Islet of Langerhans (tissue), 1 donor: Measurements from ENCODE around the gene FAM3C.

Source experiments
- FAIRE-seq: peaks from one replicate; lab custom pipeline; 2011; peaks lifted over from hg19 to GRCh38; lab: Jason Lieb, UNC

The FAM3C gene

DNA sequence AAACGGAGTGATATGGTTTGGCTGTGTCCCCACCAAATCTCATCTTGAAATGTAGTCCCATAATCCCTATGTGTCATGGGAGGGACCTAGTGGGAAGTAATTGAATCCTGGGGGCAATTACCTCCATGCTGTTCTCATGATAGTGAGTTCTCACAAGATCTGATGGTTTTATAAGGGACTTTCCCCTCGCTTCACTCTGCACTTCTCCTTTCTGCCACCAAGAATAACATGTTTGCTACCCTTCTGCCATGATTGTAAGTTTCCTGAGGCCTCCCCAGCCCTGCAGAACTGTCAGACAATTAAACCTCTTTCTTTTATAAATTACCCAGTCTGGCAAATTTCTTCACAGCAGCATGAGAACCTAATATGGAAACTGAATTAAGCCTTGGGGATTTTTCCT is 19.1 kb downstream of the FAM3C start:
- no peak for FAIRE-seq

DNA sequence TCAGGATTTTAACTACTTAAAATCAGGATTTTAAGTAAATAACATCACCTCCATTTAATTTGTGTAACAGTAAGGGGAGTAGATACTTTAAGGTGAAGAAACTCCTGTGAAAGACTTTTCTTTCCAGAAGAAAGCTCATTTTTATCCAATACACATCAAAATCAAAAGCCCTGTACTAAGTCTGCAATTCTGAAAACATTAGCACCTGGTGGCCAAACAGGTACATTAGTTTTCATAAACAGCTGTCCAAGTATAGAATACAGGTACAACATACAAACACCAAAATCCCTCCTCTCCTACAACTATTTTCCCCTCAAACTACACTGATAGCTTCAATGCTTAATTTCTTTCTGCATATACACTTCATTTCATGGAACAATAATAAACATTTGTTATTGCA is 22.9 kb downstream of the FAM3C start:
- FAIRE-seq = no peak

GRCh38 chr7:121372376-121373010 is 23.6 kb downstream of the FAM3C start:
- FAIRE-seq = peak; percentile 94

- no peak for FAIRE-seq
These were observed 24.2 kb downstream of the FAM3C start for GRCh38 chr7:121371883-121372282.

- FAIRE-seq = no peak
These were observed 24.7 kb downstream of the FAM3C start for GRCh38 chr7:121371367-121371766.

DNA sequence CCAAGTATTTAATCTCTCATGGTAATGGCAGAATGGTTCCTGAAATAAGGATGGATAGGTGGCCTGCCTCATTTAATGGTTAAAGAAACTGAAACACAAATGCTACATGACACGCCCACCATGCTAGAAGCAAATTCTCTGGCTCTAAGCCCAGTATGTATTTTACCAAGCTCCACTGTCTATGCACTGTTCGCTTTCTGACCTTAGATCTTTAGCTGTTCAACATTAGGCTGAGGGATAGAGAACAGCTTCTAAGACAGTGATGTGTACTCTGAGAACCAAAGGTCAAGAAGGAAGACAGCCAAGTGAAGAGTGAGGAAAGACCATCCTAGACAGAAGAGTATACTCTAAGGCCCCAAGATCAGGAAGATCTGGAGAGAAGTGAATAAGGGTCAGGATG is 26.6 kb downstream of the FAM3C start:
- FAIRE-seq = no peak

DNA sequence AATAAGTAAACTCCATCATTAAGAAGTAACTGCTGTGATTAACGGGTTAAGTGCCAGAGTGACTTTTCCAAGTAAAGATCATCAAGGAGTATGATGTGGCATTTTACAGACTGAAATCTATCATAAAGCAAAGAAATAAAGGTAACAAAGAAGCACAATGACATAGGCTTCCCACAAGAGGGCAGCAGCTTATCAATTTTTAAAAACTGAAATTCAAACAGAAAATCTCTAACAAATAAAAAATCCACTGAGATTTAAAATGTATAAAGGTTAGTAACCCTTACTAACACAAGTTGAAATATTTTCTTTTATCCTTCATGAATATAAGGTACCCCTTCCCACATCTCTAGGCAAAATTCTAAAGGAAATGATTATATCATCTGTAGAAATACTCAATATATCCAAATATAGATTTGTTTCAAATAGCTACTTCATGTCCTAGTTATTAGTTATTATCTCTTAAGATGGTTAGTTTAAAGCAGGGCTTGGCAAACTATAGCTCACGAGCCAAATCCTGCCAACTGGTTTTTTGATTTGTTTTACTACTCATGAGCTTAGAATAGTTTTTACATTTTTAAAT is 29.2 kb downstream of the FAM3C start:
- peak; percentile 96 for FAIRE-seq

- no peak for FAIRE-seq
These were observed 35.5 kb downstream of the FAM3C start for GRCh38 chr7:121360564-121360963.

- FAIRE-seq = no peak
These were observed 40.5 kb downstream of the FAM3C start for GRCh38 chr7:121355574-121355973.

DNA sequence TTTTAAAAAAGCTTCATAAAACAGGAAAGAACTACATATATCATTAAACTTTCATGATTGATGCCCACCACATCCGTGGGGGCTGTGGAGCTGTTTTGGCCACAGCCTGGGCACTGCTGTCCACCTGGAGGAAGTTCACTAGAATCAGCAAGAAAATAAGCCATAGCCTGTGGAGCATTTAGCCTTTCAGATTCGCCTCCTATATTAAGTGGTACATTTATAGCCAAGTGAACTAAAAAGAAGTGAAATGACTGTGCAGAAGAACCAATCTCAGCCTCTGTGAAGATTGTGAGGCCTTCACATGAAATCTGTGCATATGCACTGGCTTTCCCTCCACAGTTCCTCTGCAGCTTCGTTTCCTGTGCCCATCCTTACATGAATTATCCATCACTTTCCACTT is 43.8 kb downstream of the FAM3C start:
- FAIRE-seq = no peak

DNA sequence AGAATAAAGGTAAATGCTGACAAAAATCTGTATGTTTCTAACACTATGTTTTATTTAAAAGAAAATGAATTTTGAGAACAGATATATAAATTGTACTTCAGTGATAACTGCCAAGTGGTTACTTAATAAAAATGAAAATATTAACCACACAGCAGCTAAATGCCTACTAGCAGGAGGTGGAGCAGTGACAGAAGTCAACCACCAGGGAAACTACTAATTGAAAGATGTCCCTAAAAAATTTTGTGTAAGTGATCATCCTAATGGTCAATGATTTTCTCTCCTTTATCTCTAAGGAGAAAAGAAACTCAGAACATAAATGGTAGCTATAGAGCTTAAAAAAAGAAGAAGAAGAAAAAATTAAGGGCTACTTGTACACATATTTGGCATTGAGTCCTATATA is 44.4 kb downstream of the FAM3C start:
- no peak for FAIRE-seq

- FAIRE-seq = no peak
These were observed 51.6 kb downstream of the FAM3C start for GRCh38 chr7:121344497-121344896.

GRCh38 chr7:121344093-121344492 is 52.0 kb downstream of the FAM3C start:
- FAIRE-seq = no peak

GRCh38 chr7:121343302-121343701 is 52.8 kb downstream of the FAM3C start:
- peak; percentile 55 for FAIRE-seq

- FAIRE-seq = no peak
These were observed 53.5 kb downstream of the FAM3C start for GRCh38 chr7:121342631-121343030.

GRCh38 chr7:121341933-121342332 is 54.2 kb downstream of the FAM3C start:
- no peak for FAIRE-seq

DNA sequence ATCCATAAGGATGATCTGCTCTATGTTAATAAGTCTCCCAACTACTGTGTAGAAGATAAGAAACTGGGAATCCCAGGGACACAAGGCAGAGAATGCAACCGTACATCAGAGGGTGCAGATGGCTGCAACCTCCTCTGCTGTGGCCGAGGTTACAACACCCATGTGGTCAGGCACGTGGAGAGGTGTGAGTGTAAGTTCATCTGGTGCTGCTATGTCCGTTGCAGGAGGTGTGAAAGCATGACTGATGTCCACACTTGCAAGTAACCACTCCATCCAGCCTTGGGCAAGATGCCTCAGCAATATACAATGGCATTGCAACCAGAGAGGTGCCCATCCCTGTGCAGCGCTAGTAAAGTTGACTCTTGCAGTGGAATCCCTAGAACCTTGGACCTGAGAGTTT is 57.0 kb downstream of the FAM3C start:
- no peak for FAIRE-seq

DNA sequence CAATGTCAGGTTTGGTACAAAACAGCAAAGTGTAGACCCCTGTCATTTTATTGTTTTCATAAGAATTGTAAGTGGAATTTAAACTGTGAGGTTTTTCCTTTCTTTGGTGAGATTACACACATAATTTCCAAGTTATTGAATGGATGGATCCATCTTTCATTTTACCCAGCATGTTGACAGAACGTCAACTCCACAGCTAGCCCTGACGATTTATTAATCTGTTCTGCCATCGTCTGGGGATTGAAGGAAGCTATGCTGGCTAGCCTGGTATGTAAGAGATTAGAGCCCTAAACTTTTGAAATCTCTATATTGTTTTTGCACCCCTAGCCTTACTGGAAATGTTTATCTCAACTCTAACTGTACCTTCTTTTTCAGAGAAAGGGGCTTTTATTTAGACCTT is 58.7 kb downstream of the FAM3C start:
- no peak for FAIRE-seq

DNA sequence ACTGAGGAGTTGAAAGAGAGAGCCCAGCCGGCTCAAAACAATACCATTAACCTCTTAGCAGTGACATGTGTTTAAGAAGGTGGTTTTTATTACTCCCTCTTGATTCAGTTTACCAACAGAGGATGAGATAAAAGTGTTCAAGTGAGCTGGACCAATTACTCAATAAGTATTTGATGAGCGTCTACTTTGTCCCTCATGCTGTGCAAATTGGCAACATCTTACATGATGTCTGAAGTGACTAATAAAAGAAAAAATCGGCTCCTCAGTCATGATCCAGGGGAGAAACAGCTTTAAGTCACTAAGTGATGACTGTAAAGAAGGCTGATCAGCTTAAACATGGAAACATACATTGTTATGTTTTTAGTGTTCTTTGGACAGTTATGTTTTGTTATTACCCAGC is 59.5 kb downstream of the FAM3C start:
- FAIRE-seq = no peak

GRCh38 chr7:121334875-121335648 is 61.0 kb downstream of the FAM3C start:
- no peak for FAIRE-seq

- no peak for FAIRE-seq
These were observed 61.7 kb downstream of the FAM3C start for GRCh38 chr7:121334376-121334775.

- FAIRE-seq = no peak
These were observed 64.5 kb downstream of the FAM3C start for GRCh38 chr7:121331574-121331973.

GRCh38 chr7:121331048-121331447 is 65.1 kb downstream of the FAM3C start:
- no peak for FAIRE-seq
